Hematopoietic multipotent progenitor cell treated with erythropoietin and hydrocortisone succinate and interleukin-3 and kit ligand, for 4 days (in vitro differentiated cells): Measurements from ENCODE around the gene AMOTL1.
A peak's percentile ranks its signal among the peaks of the same experiment; 100 is the strongest.

Experiments
- DNase-seq: peaks from one replicate; pipeline ENCODE4 v3.0.0-alpha.2; 2015

Gene AMOTL1

DNA sequence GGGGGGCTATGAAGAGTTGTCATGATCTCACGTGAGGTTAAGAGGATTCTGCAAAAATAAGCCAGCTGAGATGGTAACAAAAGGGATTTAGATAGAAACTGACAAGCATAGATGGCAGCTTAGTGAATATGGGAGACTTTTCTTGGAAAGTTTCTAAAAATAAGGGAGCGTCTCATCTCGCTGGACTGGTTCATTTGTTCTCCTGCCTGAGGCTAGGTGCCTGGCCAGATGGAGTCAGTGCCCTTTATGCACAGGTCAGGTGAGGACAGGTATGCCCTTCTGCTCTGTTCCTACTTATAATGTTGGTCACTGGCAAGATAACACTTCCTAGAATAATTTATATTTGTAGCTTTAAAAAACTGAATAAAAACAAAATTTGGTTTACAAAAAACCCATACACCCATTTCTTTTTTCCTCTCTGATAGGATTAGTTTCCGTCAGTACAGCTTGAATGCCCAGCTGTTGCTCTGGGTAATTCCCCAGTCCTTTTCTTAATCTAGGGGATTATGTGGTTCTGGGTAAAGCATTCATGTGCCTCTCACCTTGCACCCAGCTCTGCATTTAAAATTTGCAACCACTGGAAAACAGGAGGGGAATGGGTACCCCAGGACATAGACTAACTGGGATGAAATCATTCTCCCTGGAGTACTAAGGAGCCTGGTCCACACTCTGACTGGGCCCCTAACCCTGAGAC, 90.0 kb downstream of the AMOTL1 start:
- DNase-seq, result no peak

DNA sequence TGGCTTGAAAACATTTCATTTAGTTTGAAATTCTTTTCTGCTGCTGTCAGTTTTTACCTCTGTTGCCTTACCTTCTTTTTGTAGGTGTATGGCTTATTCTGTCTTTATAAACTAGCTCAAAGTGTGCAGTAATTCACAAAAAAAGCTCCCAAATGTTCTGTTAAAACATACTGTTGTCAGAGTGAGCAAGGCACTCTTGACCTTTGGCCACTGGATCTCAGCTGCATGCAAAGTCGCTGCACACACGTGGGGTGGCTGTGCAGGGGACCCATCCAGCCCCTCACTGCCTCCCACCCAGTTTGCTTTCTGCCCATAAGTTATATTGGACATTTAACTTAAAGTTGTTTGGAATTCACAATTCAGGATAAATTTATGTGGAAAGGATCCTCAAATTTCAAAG, 92.2 kb downstream of the AMOTL1 start:
- no peak for DNase-seq

DNA sequence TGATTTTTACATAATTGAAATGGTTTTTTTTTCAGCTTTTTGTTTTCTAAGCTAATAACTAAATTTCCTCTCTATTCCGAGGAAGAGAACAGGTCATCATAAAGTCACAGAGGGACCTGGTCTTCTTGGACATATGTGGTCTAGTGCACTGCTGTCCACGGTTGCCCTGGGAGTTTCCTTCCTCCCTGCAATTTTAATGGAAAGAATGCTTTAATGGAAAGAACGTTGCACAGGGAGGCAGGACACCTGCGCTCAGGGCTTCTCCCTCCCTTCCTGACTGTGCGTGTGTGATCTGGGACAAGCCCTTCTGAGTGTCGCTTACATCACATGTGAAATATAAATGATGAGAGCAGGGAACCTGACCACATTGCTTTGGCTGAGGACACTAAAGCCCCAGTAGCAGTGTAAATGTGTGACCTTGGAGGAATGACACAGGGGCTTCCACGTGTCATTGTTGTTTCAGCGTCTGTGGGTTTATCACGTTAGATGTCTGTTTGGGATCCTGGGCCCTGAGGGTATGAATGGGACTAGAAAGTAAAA, 93.2 kb downstream of the AMOTL1 start:
- DNase-seq, result no peak

DNA sequence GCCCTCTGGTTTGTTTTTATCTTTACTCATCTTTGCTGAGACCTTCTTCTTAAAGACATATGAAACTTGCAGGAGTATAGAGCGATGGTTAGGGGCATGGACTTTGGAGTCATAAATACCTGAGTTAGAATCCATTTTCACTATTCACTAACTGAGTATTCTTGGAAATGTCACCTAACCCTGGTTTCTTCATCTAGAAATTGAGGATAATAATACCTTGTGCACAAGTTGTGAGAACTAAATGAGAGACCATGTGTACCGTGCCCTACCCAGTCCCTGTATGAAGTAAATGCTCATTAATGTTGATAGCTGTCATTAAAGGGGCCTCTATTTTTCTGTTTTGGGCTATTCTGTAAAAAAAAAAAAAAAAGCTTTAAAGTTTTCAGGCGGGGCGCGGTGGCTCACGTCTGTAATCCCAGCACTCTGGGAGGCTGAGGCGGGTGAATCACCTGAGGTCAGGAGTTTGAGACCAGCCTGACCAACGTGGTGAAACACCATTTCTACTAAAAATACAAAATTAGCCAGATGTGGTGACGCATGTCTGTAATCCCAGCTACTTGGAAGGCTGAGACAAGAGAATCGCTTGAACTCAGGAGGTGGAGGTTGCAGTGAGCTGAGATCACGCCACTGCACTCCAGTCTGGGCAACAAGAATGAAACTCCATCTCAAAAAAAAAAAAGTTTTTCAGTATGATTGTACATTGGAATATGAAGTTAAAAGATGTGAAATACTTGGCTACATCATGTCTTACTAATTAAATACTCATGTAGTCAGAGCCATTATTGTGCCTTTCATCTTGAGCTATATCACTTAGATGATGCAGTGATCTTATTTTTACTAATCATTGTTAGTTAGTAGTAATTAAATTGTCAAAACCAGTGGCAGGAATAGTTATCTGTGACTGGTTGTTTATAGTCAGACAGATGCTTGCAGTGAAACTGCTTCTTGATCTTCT, 95.0 kb downstream of the AMOTL1 start:
- no peak for DNase-seq

DNA sequence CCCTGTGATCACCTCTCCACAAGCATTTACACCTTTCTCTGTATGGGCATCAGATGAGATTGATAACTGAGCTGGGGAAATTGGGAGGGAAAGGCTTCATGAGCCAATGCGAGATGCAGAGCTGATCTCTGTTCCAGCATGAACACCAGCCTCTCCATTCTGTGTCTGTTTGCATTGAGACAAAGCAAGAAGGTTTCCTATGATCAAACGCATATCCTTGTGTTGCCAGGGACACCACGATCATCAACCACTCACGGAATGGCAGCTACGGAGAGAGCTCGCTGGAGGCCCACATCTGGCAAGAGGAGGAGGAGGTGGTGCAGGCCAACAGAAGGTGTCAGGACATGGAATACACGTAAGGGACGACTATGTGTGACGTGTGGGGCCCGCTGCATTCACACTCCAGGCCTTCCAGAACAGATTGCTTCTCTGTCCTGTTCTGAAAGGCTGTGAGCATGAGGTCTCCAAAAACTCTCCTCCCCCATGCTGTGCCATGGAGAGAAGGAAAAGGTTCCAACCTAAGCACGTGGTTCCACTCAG, 96.4 kb downstream of the AMOTL1 start:
- no peak for DNase-seq

DNA sequence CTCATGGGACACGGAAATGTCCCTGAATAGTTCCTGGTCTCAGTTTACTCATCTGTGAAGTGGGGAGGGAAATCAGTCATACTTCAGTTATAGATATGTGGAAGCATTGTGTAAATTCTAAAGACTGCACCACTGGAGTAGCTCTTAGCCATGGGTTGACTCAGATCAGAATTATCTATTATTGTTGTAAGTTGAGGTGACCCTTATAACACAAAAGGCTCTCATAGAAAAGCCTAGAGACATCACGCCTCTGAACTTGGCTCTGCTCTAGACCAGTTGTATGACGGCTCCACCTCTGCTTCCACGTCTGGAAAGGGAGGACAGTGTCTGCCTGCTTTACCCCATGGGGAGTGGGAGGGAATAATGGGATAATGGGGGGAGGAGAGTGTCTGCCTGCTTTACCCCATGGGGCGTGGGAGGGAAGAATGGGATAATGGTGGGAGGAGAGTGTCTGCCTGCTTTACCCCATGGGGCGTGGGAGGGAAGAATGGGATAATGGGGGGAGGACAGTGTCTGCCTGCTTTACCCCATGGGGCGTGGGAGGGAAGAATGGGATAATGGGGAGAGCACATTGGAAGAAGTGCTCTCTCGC, 98.2 kb downstream of the AMOTL1 start:
- no peak for DNase-seq

DNA sequence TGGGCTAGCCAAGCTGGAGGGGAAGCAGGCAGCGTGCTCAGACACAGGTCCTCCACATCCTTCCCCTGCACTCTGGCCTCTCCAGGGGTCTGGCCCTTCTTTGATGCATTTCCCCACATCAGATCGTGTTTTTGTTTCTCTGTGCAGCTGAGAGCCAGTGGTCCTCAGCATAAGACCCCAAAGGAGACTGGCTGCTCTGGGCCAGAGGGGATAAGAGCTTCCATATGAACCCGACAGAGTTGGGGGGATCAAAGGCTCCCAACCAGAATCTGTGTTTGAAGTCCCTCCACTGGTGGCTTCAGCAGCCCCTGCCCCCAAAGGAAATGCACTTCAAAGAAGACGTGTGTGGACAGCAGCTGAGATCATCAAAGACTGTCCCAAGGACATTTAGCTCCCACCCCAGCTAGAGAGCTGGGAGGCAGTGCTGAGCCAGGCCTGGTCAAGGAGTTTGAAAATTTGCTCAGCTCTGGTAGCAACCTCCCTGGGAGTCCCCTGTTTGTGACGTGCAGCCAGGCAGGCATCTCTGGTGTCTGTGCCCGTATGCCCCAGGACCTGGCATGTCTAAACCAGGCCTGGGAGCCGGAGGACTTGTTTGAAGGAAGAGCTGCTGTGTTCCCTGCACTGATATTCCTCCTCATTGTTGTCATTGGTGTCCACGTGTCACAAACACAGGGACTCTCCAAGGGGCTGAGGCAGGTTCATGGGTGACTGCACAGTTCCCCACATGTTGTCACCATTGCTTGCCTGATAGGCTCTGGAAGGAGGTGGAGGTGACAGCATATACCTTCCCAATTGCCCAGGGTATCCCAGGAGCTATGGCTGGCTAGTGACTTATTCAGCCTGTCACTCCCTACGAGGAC, 99.0 kb downstream of the AMOTL1 start:
- DNase-seq, result no peak

DNA sequence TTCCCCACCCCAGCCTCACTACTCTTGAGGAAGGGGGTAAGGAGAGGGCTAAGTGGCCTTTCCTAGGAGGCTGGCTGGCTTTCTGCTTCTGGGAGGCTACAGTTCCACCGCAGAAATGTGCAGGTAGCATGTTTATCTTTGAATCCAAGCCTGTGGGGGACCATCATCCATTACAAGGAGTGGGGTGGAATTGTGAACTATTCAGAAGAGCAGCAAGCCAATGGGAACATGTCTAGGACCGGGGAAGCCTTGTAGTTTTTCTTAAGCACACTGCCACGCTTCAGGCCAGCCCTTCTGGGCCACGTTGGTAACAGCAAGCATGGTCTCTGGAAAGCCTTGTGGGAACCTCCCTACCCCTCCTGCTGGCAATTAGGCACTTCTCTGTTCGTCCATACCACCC, 100.3 kb downstream of the AMOTL1 start:
- DNase-seq, result no peak

DNA sequence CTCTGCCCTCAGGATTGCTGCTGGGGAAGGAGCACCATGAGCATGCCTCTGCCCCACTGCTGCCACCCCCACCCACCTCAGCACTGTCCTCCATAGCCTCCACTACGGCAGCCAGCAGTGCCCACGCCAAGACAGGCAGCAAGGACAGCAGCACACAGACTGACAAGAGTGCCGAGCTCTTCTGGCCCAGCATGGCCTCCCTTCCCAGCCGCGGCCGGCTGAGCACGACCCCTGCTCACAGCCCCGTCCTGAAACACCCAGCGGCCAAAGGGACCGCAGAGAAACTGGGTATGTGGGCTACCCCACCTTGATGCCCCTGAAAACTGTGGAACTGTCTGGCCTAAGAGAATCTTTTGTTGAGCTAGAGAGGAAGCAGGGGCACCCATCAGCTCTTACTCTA, 101.0 kb downstream of the AMOTL1 start:
- DNase-seq, result no peak

DNA sequence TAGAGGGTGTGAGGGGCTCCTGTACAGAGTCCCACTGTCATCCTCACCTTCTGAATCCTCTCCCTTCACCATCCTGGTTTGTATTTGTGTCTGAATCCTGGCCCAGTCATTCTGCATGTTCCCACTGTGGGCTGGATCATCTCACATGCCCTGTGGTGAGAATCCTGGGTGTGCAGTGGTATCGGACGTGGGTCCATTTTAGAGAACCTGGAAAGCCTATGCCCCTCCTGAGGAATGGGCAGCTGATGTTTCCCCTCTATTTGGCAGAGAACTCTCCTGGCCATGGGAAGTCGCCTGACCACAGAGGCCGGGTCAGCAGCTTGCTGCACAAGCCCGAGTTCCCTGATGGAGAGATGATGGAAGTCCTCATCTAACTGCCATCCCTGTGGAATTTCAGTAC, 102.3 kb downstream of the AMOTL1 start:
- DNase-seq, result no peak

DNA sequence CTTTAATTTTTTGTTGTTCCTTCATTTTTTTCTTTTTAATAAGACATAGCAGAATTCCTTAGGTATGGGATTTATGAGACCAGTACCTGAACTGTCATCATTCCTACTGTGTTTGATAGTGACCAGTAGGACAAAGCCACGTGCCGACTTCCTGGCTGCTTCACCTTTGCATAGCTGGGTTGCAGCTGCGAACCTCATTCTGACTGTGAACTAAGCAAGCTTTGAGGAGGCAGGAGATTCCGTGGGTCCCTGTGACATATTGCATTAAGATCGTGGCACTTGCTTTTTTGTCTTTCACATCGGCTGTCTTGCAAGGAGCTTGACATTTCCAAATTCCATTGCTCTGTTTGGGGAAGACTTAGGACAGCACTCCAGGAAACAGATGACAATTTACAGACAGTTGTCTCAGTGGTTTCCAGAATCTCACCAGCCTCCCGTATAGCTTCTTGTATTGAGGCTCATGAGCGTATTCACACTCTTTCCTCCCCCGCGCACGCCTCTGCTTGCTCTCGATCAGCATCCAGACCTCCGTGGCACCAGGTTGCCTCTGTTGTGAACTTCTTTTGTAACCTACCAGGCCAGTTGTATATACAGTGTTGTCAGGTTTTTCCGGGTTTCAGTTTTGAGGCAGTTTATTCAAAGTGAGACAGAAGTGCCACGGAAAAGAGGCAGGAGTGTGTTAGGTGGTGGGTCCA, 103.5 kb downstream of the AMOTL1 start:
- DNase-seq, result no peak

DNA sequence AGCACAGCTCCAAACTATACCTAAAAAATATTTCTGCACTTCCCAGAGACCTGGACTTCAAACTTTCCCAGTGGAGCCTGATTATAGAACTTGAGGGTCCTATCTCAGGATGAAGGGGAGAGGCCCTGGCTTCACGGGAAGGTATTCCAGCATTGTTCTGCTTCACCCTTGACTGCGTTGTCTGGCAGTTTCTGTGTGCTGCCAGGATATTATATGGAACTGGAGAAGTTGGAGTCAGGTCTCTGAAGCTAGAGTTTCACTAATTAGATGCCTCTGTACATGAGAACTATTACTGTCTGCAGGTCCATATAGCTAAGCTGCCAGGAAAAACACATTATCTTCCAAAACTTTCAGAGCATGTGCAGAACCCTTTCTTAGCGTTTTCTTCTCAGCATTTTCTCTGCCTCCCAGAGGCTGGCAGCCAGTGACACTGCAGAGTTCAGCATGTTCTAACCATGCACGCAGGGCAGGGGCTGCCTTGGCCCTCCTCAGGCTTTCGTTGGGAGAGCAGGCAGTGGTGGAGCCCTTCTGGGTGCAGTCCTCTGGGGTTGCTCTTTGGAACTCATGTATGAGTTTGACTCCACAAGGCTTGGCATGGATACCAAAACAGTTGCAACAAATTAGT, 105.9 kb downstream of the AMOTL1 start:
- no peak for DNase-seq

DNA sequence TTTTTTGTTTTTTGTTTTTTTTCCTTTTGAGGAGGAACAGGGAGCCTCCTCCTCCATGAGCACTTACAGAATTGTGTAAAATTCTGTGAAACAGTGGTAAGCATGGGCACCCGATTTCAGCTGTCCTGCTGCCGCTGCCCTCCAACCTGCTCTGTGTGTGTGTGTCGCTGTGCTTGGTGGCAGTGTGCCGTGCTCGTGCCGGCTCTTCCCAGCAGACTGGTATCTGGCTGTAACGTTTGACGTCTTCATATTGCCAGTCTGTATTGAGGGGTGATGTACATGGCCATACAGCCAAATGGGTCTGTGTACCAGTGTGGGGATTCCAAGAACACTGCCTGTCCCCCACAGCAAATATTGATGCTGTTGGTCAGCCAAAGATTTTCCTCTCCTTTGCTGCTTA, 108.1 kb downstream of the AMOTL1 start:
- no peak for DNase-seq

DNA sequence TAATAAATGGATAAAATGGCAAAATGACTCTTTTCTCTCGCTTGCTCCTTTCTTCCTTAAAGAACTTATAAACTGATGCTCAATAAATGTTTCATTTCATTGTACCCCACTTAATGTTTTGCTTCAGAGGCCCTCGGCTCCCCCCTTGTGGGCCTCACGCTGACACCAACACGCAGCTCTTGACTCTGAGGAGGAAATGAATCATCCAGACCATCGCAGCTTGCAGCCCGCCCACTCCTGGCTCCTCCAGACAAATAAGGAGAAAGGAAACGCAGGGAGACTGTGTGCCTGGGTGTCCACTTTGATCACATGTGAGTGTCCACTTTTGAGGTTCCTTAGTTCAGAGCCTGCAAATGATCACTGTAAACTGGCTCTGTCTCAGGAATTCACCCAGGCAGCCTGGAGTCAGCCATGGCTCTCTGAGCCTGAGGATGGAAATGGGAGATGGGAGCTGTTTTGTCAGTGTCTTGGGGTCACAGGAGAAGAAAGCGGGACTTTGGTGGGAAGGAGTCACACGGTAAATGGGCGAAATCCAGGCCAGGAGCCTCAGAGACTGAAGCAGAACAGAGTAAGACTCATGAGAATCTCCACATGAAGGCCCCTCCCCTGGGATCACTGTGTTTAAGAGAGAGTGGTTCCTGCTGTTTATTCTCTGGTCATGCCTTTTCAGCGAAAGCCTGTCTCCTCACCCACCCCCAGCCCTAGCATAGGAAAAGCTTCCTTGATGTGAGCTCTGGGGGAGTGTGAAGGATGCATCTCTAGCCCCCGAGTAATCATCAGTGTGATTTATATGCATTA, 108.7 kb downstream of the AMOTL1 start:
- DNase-seq, result peak; percentile 88

DNA sequence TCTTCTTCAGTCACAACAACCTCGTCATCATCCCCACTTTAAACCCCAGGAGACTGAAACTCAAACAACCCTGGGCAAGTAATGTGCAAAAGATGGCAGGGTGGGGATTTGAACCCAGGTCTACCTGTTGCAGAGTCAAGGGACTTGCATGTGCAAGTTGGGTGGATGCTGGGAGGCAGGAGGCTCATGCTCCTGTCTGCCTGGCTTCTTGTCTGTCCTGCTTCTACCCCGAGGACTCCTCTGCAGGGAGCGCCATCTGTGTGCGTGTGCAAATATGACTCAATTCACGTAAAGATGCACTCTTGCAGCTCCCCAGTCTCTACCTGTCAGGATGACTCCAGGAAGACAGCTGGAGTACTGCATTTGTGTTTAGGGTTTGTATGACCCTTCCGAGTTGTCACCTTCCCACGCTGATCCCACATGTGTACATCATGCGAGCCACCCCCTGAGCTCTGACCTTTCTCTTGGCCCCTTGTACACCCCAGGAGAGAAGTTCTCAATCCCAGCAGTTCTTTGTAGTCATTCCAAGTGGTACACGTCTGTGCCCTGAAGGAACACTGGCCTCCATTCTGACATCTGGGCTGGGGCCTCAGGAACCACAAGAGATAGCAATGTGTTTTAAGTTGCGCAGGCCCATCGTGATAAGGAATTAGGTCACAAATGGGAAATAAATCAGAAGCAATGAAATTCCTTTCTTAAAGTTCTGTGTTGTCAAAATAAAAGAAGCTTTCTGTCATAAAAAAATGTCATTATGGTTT, 109.5 kb downstream of the AMOTL1 start:
- peak; percentile 57 for DNase-seq

DNA sequence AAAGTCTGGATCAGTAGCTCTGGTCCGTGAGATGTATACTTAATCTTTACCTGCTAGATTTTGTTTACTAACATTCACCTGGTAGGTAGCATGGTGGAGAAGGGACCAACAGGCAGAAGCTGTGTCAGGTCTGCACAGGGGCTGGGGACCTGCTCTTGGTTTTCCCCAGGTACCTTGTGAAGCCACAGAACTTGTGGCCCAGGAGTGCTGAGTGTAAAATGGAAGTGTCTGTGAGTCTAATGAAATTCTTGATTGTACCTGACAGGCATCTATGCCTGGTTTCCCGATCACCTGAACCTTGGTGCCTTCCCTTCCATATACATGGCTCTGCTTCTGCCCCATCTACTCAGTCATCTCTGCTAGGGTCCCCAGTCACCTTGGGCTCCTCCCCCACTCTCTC, 110.8 kb downstream of the AMOTL1 start:
- no peak for DNase-seq

DNA sequence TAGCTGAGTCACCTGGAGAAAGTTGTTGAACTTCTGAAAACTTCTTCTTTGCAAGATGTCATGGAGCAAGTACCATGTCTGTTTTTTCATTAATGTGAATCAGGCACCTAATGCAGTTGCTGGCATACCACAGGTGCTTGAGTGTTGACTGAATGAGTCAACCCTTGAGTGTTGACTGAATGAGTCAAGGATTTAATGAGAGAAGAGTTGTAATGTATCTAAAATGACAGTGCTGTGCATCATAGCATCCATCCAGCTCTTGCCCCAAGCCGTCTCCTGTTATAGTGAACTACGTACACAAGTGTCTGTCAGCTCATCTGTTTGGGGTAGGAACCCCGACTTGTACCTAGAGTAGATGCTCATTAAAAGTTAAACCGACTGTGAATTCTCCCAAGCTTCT, 112.1 kb downstream of the AMOTL1 start:
- no peak for DNase-seq

DNA sequence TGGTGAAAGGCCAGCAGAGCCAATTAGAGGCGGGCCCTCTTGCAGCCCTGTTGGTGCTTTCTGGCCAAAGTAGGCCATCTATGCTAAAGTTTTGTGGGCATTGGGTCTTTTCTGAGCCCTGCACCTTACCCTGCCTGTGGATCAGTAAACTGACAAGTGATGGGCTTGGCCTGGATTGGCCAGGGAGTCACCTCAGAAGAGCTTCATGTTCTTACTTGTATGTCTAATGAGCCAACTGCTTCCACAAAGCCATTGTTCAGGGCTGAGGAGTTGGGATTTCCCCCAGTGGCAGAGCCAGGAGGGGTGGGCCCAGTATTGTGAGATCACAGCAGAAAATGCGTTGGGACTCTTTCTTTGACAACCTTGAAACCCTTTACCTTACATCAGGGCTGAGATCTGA, 114.8 kb downstream of the AMOTL1 start:
- DNase-seq, result no peak

DNA sequence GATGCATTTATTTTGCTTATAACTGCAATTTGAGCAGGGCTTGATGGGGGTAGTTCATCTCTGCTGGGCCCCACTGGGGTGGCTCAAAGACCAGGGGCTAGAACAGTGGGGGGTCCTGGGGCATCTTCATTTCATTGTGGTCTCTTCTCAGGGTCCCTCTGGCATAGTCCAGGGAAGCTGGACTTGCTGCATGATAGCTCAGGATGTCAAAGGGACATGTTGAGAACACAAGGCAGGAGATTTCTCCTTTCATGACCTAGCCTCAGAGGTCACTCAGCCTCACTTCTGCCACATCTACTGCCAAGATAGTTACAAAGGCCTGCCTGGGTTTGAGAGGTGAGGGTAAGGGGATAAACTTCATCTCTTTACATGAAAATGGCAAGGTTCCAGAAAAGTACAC, 115.7 kb downstream of the AMOTL1 start:
- DNase-seq, result no peak

DNA sequence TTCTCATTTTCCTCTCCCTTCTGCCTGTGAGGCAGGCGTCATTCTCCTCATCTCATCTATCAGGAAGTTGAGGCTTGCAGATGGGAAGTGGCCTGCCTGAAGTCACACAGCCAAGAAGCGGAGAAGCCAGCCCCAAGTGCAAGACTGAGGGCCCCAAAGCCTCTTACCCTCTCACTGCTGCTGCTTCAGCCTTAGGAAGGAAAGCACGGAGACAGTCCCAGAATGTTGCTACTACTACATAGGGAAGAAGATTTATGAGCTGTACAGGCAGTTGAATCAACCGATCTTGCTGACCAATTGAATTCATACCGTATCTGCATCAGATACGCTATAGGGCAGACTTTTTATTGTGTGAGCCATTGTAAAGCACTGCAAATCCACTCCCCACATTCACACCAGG, 116.2 kb downstream of the AMOTL1 start:
- DNase-seq, result peak; percentile 69
